NCI-H446 treated with DMSO at 0.1 percent for 48 hours (cell line): Measurements from ENCODE around the gene CNIH3.

Experiments used
- DNase-seq: peaks from one replicate; lab custom pipeline; 2025; lab: John Stamatoyannopoulos, UW

Gene CNIH3

GRCh38 chr1:224744521-224744920 is 128.4 kb downstream of the CNIH3 start:
- DNase-seq, result no peak

- no peak for DNase-seq
Observed at GRCh38 chr1:224745394-224745793, 129.3 kb downstream of the CNIH3 start.

- DNase-seq, result no peak
Observed at GRCh38 chr1:224745924-224746323, 129.8 kb downstream of the CNIH3 start.

- peak; percentile 1 for DNase-seq
Observed at GRCh38 chr1:224747578-224747977, 131.5 kb downstream of the CNIH3 start.

GRCh38 chr1:224749916-224750315 is 133.8 kb downstream of the CNIH3 start:
- DNase-seq, result no peak

GRCh38 chr1:224751624-224752311 is 135.7 kb downstream of the CNIH3 start:
- DNase-seq, result no peak

GRCh38 chr1:224753491-224753890 is 137.4 kb downstream of the CNIH3 start:
- no peak for DNase-seq

GRCh38 chr1:224755586-224755985 is 139.5 kb downstream of the CNIH3 start:
- DNase-seq, result no peak

GRCh38 chr1:224757508-224757907 is 141.4 kb downstream of the CNIH3 start:
- no peak for DNase-seq

GRCh38 chr1:224759135-224759534 is 143.0 kb downstream of the CNIH3 start:
- DNase-seq, result no peak

GRCh38 chr1:224759681-224760091 is 143.6 kb downstream of the CNIH3 start:
- no peak for DNase-seq

- no peak for DNase-seq
Observed at GRCh38 chr1:224760163-224760562, 144.0 kb downstream of the CNIH3 start.

GRCh38 chr1:224761245-224761644 is 145.1 kb downstream of the CNIH3 start:
- DNase-seq, result no peak

GRCh38 chr1:224762046-224762445 is 145.9 kb downstream of the CNIH3 start:
- no peak for DNase-seq

GRCh38 chr1:224762701-224763100 is 146.6 kb downstream of the CNIH3 start:
- DNase-seq, result no peak

GRCh38 chr1:224763126-224763775 is 147.1 kb downstream of the CNIH3 start:
- DNase-seq, result no peak

- DNase-seq, result no peak
Observed at GRCh38 chr1:224766266-224766665, 150.1 kb downstream of the CNIH3 start.

GRCh38 chr1:224767031-224767430 is 150.9 kb downstream of the CNIH3 start:
- DNase-seq, result no peak

- DNase-seq, result no peak
Observed at GRCh38 chr1:224767676-224768075, 151.6 kb downstream of the CNIH3 start.

- DNase-seq, result no peak
Observed at GRCh38 chr1:224768971-224769370, 152.9 kb downstream of the CNIH3 start.

GRCh38 chr1:224769452-224770335 is 153.6 kb downstream of the CNIH3 start:
- DNase-seq, result no peak

GRCh38 chr1:224770336-224770693 is 154.2 kb downstream of the CNIH3 start:
- no peak for DNase-seq

- DNase-seq, result no peak
Observed at GRCh38 chr1:224773646-224774045, 157.5 kb downstream of the CNIH3 start.
